TTC549 (cell line): ENCODE results near the gene GBE1.
"Not testable (repeated sequence)": the region's sequence is repeated elsewhere in the genome, so short reads cannot be mapped to it uniquely, and the experiment has no call there.

Experiments used
- FAIRE-seq: peaks from 2 replicates; lab custom pipeline; 2012; peaks lifted over from hg19 to GRCh38; lab: Jason Lieb, UNC

GBE1 gene

DNA sequence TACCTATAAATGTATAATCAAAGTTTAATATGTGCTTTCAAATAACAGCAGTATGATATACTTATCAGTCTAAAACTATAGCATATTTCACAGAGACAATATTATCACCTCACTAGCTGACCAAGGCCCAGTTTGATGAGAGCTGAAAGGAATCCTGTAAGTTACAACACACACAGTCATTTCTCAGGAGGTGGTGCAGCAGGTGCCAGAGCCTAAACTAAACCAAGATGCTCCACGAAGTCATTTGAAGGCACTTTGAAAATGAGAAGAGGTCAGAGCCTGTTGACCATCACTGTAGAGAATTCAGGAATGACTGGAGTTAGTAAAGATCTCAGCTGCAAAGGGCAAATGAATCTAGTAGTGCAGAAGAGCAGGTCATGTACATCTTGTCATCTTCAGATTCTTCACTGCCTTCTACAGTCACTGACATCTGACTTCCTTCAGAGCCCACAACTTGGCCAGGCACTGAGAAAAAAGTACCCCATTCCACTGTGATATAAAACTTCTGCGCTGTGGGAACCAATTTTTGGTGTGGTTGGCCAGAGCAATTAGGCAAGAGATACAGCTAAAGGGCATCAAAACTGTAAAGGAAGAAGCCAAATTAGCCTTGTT is 7.9 kb downstream of the GBE1 start:
- FAIRE-seq, result no peak

- FAIRE-seq, result no peak
These were observed 8.8 kb downstream of the GBE1 start for GRCh38 chr3:81752604-81753003.

GRCh38 chr3:81749265-81749664 is 12.2 kb downstream of the GBE1 start:
- no peak for FAIRE-seq

- not testable (repeated sequence) for FAIRE-seq
These were observed 14.2 kb downstream of the GBE1 start for GRCh38 chr3:81747280-81747679.

GRCh38 chr3:81744366-81744765 is 17.1 kb downstream of the GBE1 start:
- no peak for FAIRE-seq

DNA sequence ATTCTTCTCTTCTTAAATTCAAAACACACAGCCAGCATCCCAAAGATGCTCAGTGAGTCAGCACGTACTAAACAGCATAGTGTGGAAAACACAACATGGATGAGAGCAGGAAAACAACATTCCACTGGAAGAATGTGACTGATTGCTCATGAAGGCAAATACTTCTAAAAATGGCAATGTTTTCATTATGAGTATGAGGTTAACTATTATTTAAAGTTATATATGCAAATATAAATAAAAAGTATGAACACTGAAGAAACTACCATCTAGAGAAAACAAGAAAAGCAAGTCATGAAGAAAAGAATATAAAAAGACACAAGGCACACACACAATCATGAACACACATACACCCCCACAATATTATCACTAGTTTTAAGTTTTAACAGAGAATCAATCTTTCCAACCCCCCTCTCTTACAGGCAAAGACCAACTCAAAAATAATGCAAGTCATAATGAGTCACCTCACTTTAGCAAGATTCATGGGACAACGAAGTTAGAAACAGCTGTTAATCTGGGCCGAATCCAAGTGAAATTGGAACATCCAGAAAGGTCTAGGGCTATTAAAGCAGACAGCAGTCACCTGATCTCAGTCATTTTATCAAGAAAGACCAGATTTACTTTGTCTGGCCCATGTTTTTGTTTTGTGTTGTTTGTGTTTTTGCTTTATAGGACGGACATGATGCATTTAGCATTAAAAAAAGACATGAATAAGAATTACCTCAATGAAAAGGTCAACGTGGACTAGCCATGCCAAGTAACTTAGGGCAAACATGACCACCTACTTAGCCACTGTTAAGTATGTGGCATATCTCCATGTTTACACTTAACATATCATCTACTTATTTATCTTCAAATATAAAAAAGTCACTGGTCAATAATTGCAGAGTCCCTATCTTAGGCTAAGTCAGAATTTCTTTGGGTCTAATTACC is 18.1 kb downstream of the GBE1 start:
- no peak for FAIRE-seq

DNA sequence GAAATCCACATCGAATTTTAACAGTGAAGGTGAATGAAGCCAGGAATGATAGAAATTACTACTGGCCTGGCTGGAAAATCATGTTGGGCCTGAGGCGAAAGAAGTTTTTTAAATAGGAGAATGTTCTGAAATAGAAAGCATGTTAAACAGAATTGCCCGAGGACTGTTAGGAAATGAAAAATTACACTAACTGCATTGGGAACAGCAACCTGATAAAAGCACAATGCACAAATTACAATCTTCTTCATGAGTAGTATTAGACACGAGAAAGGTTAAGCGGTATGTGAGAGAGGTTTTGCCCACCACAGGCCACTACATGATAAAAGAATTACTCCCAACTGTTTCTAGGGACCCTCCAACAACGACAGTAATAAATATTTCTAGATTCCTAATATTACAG is 18.9 kb downstream of the GBE1 start:
- no peak for FAIRE-seq

DNA sequence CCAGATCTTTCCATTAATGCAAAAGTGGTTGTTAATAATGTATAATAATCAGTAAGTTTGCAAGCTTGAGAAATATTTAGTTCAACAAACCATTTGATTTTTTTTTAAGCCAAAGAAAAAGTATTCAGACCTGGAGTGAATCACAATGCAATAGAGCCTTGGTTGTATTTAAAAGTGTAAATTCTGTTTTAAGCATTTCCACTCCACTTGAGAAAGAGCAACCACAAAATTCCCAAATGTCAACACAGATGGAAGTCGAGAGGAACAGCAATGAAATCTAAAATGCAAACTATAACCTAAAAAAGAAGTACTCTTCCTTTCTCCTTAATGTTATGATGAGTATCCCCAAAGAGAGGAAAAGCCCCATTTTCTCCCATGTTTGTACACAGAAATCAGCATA is 20.2 kb downstream of the GBE1 start:
- FAIRE-seq, result no peak

- no peak for FAIRE-seq
These were observed 20.7 kb downstream of the GBE1 start for GRCh38 chr3:81740731-81741130.

DNA sequence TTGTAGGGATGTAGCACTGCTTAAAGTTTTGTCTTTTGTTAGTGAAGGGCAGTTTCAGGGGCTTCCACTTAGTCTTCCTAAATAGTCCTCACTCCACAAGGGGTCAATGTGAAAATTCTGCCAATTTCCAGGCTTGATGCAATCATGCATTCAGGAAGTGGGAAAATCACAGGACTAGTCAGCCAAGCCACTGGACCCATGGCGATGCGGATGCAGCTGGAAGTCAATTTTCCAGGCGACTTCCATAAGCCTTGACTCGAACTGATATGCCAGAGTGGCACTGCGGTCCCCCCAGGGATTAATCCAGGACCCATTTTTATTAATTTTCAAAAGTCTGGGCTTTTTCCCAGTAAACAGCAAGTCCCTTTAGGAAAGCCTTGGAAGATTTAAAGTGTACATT is 26.1 kb downstream of the GBE1 start:
- FAIRE-seq, result no peak

- FAIRE-seq, result no peak
These were observed 26.7 kb downstream of the GBE1 start for GRCh38 chr3:81734742-81735141.

DNA sequence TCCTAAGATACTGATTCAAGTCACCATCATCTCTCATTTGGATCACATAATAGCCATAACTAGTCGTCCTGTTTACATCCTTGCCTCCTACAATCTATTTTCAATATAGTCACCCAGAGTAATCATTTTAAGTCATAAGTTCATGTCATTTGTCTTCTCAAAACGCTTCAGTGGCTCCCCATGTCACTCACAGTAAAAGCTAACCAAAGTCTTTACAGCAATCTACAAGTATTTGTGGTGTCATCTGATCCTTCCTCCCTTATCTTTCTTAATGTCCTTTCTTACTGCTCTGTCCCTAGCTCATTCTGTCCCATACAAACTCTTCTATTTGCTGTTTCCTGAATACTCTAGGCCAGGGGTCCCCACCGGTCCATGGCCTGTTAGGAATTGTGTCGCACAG is 28.8 kb downstream of the GBE1 start:
- no peak for FAIRE-seq

- no peak for FAIRE-seq
These were observed 32.5 kb downstream of the GBE1 start for GRCh38 chr3:81728766-81729544.

- no peak for FAIRE-seq
These were observed 34.7 kb downstream of the GBE1 start for GRCh38 chr3:81726735-81727134.

DNA sequence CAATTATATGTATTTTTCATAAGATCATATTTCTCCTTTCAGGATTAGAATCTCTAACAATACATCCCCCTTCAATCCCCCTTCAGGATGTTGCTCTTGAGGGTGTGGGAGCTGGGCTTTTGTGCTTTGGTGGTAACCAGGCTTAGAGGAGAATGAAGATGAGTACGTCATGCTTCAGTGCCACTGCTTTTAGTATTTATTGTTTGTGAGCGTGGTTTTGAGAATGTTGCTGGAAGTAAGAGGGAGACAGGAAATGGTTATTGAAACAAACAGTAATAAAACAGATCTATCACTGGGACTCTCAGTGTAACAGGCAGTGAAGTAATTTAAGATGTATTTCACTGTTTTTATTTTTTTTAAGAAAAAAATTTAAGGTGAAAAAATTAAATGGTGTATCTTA is 35.3 kb downstream of the GBE1 start:
- no peak for FAIRE-seq

- FAIRE-seq, result no peak
These were observed 37.6 kb downstream of the GBE1 start for GRCh38 chr3:81723732-81724313.

DNA sequence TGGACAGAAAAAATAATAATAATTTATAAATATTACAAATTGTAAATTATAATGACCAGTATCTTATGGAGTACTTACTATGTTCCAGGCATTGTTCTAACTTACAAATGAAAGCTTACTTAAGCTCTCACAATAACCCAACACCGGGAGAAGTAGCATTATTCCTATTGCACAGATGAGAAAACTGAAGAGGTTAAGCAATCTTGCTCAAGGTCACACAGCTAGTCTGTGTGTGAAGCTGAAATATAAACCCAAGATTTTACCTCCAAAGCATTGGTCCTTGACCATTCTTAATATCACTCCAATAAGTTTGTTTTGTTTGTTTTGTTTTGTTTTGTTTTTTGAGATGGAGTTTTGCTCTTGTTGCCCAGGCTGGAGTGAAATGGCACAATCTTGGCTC is 43.1 kb downstream of the GBE1 start:
- FAIRE-seq, result no peak

DNA sequence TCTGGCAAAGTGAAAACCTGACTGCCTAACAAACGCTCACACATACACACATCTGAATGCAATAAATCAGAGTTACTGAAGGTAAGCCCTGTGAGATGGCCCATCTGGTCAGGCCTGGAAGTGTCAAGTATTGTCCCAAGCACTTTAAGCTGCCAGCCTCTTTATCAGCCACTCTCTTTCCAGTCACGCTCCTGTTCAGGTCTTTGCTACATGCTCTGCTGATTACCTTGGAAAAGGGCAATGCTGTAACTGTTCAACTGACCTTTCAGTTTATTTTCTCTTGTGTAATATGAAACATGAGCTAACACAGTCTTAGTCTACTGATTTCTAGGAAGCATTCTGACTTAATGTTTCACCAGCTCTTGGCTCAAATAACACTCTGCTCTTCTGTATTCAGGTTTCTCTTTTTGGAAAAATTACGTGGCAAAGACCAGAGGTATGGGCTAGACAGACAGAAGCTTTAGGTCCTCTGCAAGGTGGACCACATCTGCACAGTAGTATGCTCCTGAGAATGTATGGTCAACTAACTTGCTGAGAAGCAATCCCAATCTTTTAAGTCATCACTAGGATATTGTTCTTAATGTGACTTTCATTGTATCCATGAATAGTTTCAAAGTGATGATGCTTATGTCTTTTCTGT is 44.5 kb downstream of the GBE1 start:
- FAIRE-seq, result no peak

DNA sequence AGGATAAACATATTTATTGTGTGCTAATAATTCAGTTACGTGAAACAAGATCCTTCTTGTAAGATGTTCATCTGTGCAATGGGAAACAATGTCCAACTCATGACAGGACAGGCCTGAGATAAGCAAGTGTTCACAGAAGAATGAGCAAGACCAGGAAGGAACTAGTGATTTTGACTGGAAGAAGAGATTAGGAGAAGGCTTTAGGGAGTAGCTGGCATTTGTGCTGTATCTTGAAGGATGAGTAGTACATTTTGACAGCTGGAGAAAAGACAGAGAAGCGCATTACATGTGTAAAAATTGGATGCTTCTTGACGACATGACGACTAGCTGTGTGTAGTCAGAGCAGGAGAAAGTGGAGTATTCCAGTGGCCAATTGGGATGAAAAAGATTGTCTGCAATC is 48.4 kb downstream of the GBE1 start:
- FAIRE-seq, result no peak

DNA sequence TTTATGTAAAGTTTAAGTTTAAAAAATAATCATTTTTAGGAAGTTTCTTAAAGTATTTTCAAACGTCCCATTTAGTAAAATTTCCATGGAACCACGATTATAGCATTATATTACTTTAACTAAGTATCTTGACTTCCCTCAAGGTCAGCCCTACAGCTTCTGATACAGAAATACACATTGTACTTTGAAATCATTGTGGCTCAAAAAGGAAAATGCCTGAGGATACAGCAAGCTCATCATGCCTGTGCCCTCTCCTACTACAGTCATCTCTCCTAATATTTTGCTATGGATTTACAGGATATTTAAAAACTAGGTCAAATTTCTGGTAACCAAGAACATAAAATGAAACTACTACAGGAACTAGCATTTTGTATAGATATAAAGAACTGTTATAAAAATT is 51.8 kb downstream of the GBE1 start:
- no peak for FAIRE-seq

DNA sequence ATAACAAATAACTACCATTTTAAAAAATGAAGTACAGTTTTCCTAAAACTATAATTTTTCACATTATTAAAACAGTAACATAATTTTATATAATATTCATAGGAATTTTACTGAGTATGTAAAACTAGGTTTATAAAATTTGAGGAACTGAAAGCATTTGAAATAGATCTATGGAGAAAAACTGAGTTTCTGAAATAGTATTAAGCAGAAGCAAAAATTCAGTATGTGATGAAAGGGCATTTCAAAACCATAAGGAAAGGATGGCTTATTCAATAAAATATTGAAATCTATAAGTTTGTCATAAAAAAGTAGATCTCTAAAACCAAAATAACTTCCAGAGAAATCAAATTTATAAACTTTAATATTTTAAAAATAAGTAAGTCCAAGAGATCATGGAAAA is 53.4 kb downstream of the GBE1 start:
- FAIRE-seq, result no peak

DNA sequence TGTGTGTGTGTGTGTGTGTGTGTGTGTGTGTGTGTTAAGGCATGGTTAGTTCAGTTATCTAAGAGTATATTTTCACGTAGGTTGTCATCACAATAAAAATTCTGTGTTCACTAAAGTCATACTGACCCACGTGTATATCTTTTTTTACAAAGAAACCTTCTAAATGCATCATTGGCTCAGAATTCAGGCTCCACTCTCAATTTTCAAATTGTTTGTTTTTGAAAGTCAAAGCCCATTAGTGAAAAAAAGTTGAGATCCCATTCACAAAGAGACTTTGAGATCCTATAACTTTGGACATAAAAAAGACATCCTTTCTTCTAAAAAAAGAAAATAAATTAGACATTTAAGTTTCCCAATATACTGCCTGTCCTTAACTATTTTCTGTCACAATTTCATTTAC is 59.3 kb downstream of the GBE1 start:
- FAIRE-seq, result no peak
